Measurements from ENCODE around the gene LIG1. TPM values are rescaled to one million over a fixed set of nuclear protein-coding genes. Genes with fewer than 3 reads are reported as not detected.
A peak's percentile ranks its signal among the peaks of the same experiment; 100 is the strongest.

The LIG1 gene
- total and polyA plus RNA-seq, 2 of the 13 experiments (the other 11 are each of a cell fraction or from before 2014, with no cell fraction given), result 20.1 to 64.4 TPM

GRCh38 chr19:48169939-48170803 is at the start of gene LIG1, which contains the start of gene ZSWIM9 (continued):
- no peak for TF ChIP-seq ZBTB49 (CRISPR knock-in tag; IDR thresholded peaks at IDR 0.05; ENCODE audit: borderline replicate concordance)
- TF ChIP-seq ZNF263 (CRISPR knock-in tag; IDR thresholded peaks at IDR 0.05), result no peak; the same call in 1 of the 2 replicates
- TF ChIP-seq BCL6 (CRISPR knock-in tag; IDR thresholded peaks at IDR 0.05), result no peak
- no peak for TF ChIP-seq JDP2 (CRISPR knock-in tag; IDR thresholded peaks at IDR 0.05; ENCODE audit: borderline replicate concordance)
- peak; percentile 81; the same call in 1 of the 2 replicates for TF ChIP-seq ZNF138 (CRISPR knock-in tag; IDR thresholded peaks at IDR 0.05; ENCODE audit: low read depth)
- TF ChIP-seq SIN3B (IDR thresholded peaks at IDR 0.05; ENCODE audit: low read length), result peak; percentile 52
- TF ChIP-seq ZSCAN25 (CRISPR knock-in tag; IDR thresholded peaks at IDR 0.05), result peak; percentile 99
- no peak for TF ChIP-seq ZNF34 (CRISPR knock-in tag; IDR thresholded peaks at IDR 0.05; ENCODE audit: borderline replicate concordance)
- 0 out of 2 replicates have a peak, but pooled peaks have one; percentile 52 for TF ChIP-seq ZNF264 (CRISPR knock-in tag; IDR thresholded peaks at IDR 0.05)
- no peak for TF ChIP-seq KIAA2018 (CRISPR knock-in tag; IDR thresholded peaks at IDR 0.05; ENCODE audit: borderline replicate concordance)
- no peak for TF ChIP-seq MNT (IDR thresholded peaks at IDR 0.05)
